A549 (cell line): ENCODE data around the gene CLRN1. TPM values are rescaled to one million over a fixed set of nuclear protein-coding genes. Genes with fewer than 3 reads are reported as not detected.

Source experiments
- ATAC-seq, 2 experiments: fragments of 200-7000 bp in 1 of 2; fragments of >200 bp in 1 of 2; cut with Nextera tagmentation in 1 of 2; cut with Tn5 transposase in 1 of 2; 3 replicates each; pipeline versions ENCODE4 v1.8.0 to v1.9.1; 2018 to 2020; ENCODE audit warnings: mild to moderate bottlenecking in 1 of 2, moderate library complexity in 1 of 2
- CTCF ChIA-PET: fragments of 300-600 bp; sonication (Branson Sonifier 250); formaldehyde crosslinking; extraction: SDS; loops from one replicate; lab custom pipeline; 2021; ENCODE audit warnings: antibody characterized with exemption, inconsistent platforms; lab: Yijun Ruan, JAX
- POLR2A ChIA-PET: fragments of 350-600 bp; formaldehyde crosslinking; extraction: SDS; loops from one replicate; lab custom pipeline; 2021; ENCODE audit warnings: antibody characterized with exemption, inconsistent platforms; lab: Yijun Ruan, JAX
- DNase-seq, 2 experiments: peaks; one replicate each; pipeline versions ENCODE4 v3.0.0 to v3.0.0-alpha.2; 2011 to 2016; ENCODE audit warnings: low read depth in 1 of 2, low spot score in 1 of 2
- FAIRE-seq: peaks from 2 replicates; lab custom pipeline; 2011; peaks lifted over from hg19 to GRCh38; lab: Jason Lieb, UNC
- H3K27ac ChIP-seq, 2 experiments: fragments of >200 bp; sonication (Bioruptor Twin); formaldehyde crosslinking; 3 replicates each; pipeline ENCODE4 v1.5.1; 2016 to 2017
- H3K4me1 ChIP-seq: fragments of >200 bp; sonication (Bioruptor Twin); formaldehyde crosslinking; 3 replicates; pipeline ENCODE4 v1.6.1; 2016
- H3K4me2 ChIP-seq: fragments of >200 bp; sonication (Bioruptor Twin); formaldehyde crosslinking; 3 replicates; pipeline ENCODE4 v1.6.1; 2016
- H3K4me3 ChIP-seq: fragments of >200 bp; sonication (Bioruptor Twin); formaldehyde crosslinking; 3 replicates; pipeline ENCODE4 v1.5.1; 2016
- H3K9me3 ChIP-seq: fragments of >200 bp; sonication (Bioruptor Twin); formaldehyde crosslinking; 3 replicates; pipeline ENCODE4 v1.6.1; 2016
- CBX2 ChIP-seq: fragments of 200-600 bp; sonication (generic); IDR thresholded peaks from 2 replicates; pipeline ENCODE4 v1.6.1; 2016; ENCODE audit warnings: low read depth, mild to moderate bottlenecking, borderline replicate concordance
- CHD2 ChIP-seq: fragments of 150-350 bp; IDR thresholded peaks from 2 replicates; pipeline ENCODE4 v1.6.1; 2014; ENCODE audit warnings: low read length; ENCODE audit not compliant: partially characterized antibody
- CHD4 ChIP-seq: fragments of 200-600 bp; sonication (generic); IDR thresholded peaks from 2 replicates; pipeline ENCODE4 v1.6.1; 2016; ENCODE audit warnings: antibody characterized with exemption, mild to moderate bottlenecking, borderline replicate concordance
- EHF ChIP-seq: fragments of 250-450 bp; sonication (Bioruptor Pico); IDR thresholded peaks from 2 replicates; pipeline ENCODE4 v1.5.0; 2020; ENCODE audit warnings: mild to moderate bottlenecking
- EHMT2 ChIP-seq: fragments of 200-600 bp; sonication (generic); IDR thresholded peaks from 2 replicates; pipeline ENCODE4 v1.6.1; 2016; ENCODE audit warnings: antibody characterized with exemption, low read depth, mild to moderate bottlenecking, moderate library complexity
- ESRRA ChIP-seq: fragments of 150-350 bp; IDR thresholded peaks from 2 replicates; pipeline ENCODE4 v1.6.1; 2014; ENCODE audit warnings: mild to moderate bottlenecking, low read length, borderline replicate concordance
- FOSB ChIP-seq: fragments of 250-450 bp; sonication (Bioruptor Pico); IDR thresholded peaks from 2 replicates; pipeline ENCODE4 v1.5.0; 2020; ENCODE audit warnings: mild to moderate bottlenecking, moderate library complexity
- FOXS1 ChIP-seq: fragments of 250-450 bp; sonication (Bioruptor Pico); IDR thresholded peaks from 2 replicates; pipeline ENCODE4 v1.5.0; 2020; ENCODE audit warnings: mild to moderate bottlenecking, moderate library complexity
- GATA3 ChIP-seq: IDR thresholded peaks from 2 replicates; pipeline ENCODE4 v1.6.1; 2012; ENCODE audit warnings: borderline replicate concordance
- JUNB ChIP-seq: fragments of >200 bp; sonication (Bioruptor Twin); formaldehyde crosslinking; IDR thresholded peaks from 2 replicates; pipeline ENCODE4 v1.6.1; 2016
- KDM1A ChIP-seq: fragments of 200-600 bp; sonication (generic); IDR thresholded peaks from 2 replicates; pipeline ENCODE4 v1.6.1; 2016; ENCODE audit warnings: low read depth, mild to moderate bottlenecking
- KDM5A ChIP-seq: fragments of 200-600 bp; sonication (generic); IDR thresholded peaks from 2 replicates; pipeline ENCODE4 v1.6.1; 2016; ENCODE audit warnings: antibody characterized with exemption, mild to moderate bottlenecking
- MAFK ChIP-seq: fragments of 450-650 bp; IDR thresholded peaks from 2 replicates; pipeline ENCODE4 v1.6.1; 2014; ENCODE audit not compliant: partially characterized antibody
- MYC ChIP-seq: IDR thresholded peaks from 2 replicates; pipeline ENCODE4 v1.6.1; 2012; ENCODE audit warnings: mild to moderate bottlenecking, inconsistent platforms, low read length, improper control_type of control experiment, borderline replicate concordance
- NPAS2 ChIP-seq: fragments of 250-450 bp; sonication (Bioruptor Pico); IDR thresholded peaks from 2 replicates; pipeline ENCODE4 v1.8.0; 2022; ENCODE audit warnings: mild to moderate bottlenecking, moderate library complexity, borderline replicate concordance
- PHF8 ChIP-seq: fragments of 200-600 bp; sonication (generic); IDR thresholded peaks from 2 replicates; pipeline ENCODE4 v1.6.1; 2016; ENCODE audit warnings: low read depth, mild to moderate bottlenecking, antibody characterized with exemption, moderate library complexity, borderline replicate concordance
- POLR2AphosphoS2 ChIP-seq: conservative IDR thresholded peaks from 2 replicates; pipeline ENCODE4 v1.6.1; 2012; ENCODE audit warnings: low read length, improper control_type of control experiment, inconsistent platforms
- RAD21 ChIP-seq, 2 experiments: fragments of >200 bp in 1 of 2; sonication (Bioruptor Twin) in 1 of 2; formaldehyde crosslinking in 1 of 2; IDR thresholded peaks in 1 of 2; conservative IDR thresholded peaks in 1 of 2; 2 replicates in 1 of 2; 3 replicates in 1 of 2; pipeline ENCODE4 v1.6.1; 2012 to 2018; ENCODE audit warnings: inconsistent platforms in 1 of 2
- RARB ChIP-seq: fragments of 250-450 bp; sonication (Bioruptor Pico); IDR thresholded peaks from 2 replicates; pipeline ENCODE4 v1.8.0; 2021; ENCODE audit warnings: mild to moderate bottlenecking, moderate library complexity
- SMC3 ChIP-seq: fragments of >200 bp; sonication (Bioruptor Twin); formaldehyde crosslinking; IDR thresholded peaks from 3 replicates; pipeline ENCODE4 v1.6.1; 2018; ENCODE audit warnings: inconsistent platforms
- SREBF2 ChIP-seq: fragments of 450-650 bp; IDR thresholded peaks from 2 replicates; pipeline ENCODE4 v1.6.1; 2014; ENCODE audit warnings: mild to moderate bottlenecking, moderate library complexity
- TFCP2L1 ChIP-seq: fragments of 250-450 bp; sonication (Bioruptor Pico); IDR thresholded peaks from 2 replicates; pipeline ENCODE4 v1.5.0; 2021; ENCODE audit warnings: mild to moderate bottlenecking
- ZC3H11A ChIP-seq: fragments of 450-650 bp; IDR thresholded peaks from 2 replicates; pipeline ENCODE4 v1.6.1; 2014; ENCODE audit warnings: antibody characterized with exemption, mild to moderate bottlenecking
- ZFP36 ChIP-seq: fragments of 450-650 bp; IDR thresholded peaks from 2 replicates; pipeline ENCODE4 v1.6.1; 2014; ENCODE audit warnings: borderline replicate concordance; ENCODE audit not compliant: partially characterized antibody
- ZNF302 ChIP-seq: fragments of 250-450 bp; sonication (Bioruptor Pico); IDR thresholded peaks from 2 replicates; pipeline ENCODE4 v1.9.0; 2021; ENCODE audit warnings: inconsistent platforms, mild to moderate bottlenecking, moderate library complexity
- WGBS: methylation state at CpG from one replicate; pipeline ENCODE4 v1.1.6; 2017; ENCODE audit errors: missing lambda C conversion rate; 5-methylcytosine and 5-hydroxymethylcytosine counted together
- polyA plus RNA-seq, 4 experiments: library from polyadenylated mRNA; depleted of rRNA in 3 of 4; stranded (reverse); fragments of >200 nt; fragmentation: RNase III in 1 of 4; extraction: RNeasy Plus Mini Kit Qiagen cat#74134 plus additional on column Dnase treatment in 1 of 4; gene quantifications; 2 replicates in 3 of 4; 3 replicates in 1 of 4; pipeline ENCODE4 v1.2.3, GENCODE V29; 2011 to 2017
- TF ChIP-seq, protein P1 (sequence below): fragments of 200-600 bp; sonication (generic); IDR thresholded peaks from 2 replicates; pipeline ENCODE4 v1.6.1; 2016; ENCODE audit warnings: antibody characterized with exemption, mild to moderate bottlenecking, moderate library complexity
- TF ChIP-seq, protein P2 (sequence below): fragments of 250-450 bp; sonication (Bioruptor Pico); IDR thresholded peaks from 2 replicates; pipeline ENCODE4 v1.5.0; 2021; ENCODE audit warnings: mild to moderate bottlenecking, moderate library complexity, borderline replicate concordance

The CLRN1 gene
- polyA plus RNA-seq, 2 of the 4 experiments (the other 2 are of a cell fraction) = not detected

DNA sequence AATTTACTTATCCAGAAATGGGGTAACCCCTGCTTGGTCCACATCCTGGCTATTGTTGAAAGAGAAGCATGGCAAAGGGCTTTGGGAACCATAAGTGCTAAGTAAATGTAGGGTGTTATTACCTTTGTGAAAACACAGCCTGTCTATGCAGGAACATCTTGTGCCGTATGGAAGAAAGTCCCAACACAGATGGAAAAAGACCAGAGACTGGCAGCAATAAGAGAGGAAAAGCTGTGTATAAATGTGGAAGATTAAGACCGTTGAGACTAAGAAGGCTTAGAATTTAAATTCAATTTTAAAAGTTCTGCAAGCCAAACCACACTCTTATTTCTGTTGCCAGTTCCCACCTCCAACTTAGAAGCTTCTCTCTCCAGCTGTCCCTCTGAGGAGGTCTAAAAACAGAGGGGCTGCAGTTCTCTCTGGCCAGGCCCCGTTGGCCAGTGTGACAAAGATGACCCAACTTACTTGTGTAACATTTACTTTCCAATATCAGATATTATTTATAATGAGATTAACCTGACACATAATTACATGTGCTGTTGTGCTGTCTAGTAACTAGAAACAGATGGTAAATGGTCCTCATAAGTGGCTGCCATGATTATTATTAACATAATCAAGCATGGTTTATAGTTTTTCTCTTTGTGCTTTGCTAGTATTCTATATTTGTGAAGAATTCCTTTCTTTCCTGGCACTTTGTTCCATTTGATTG lies 74.3 kb downstream of the CLRN1 start:
- CTCF ChIA-PET = interaction anchor here (1.6 kb wide), 1 partner anchor 248 kb away, joined by 4 read pairs; no protein-coding TSS in a partner anchor
- DNase-seq (no peak), FAIRE-seq (no peak), ATAC-seq (no peak)
- WGBS = 26% methylated on average over 3 of the region's 3 CpGs
- TF ChIP-seq, protein P1, sequence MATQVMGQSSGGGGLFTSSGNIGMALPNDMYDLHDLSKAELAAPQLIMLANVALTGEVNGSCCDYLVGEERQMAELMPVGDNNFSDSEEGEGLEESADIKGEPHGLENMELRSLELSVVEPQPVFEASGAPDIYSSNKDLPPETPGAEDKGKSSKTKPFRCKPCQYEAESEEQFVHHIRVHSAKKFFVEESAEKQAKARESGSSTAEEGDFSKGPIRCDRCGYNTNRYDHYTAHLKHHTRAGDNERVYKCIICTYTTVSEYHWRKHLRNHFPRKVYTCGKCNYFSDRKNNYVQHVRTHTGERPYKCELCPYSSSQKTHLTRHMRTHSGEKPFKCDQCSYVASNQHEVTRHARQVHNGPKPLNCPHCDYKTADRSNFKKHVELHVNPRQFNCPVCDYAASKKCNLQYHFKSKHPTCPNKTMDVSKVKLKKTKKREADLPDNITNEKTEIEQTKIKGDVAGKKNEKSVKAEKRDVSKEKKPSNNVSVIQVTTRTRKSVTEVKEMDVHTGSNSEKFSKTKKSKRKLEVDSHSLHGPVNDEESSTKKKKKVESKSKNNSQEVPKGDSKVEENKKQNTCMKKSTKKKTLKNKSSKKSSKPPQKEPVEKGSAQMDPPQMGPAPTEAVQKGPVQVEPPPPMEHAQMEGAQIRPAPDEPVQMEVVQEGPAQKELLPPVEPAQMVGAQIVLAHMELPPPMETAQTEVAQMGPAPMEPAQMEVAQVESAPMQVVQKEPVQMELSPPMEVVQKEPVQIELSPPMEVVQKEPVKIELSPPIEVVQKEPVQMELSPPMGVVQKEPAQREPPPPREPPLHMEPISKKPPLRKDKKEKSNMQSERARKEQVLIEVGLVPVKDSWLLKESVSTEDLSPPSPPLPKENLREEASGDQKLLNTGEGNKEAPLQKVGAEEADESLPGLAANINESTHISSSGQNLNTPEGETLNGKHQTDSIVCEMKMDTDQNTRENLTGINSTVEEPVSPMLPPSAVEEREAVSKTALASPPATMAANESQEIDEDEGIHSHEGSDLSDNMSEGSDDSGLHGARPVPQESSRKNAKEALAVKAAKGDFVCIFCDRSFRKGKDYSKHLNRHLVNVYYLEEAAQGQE = no peak
- no peak for TF ChIP-seq PHF8
- TF ChIP-seq ZFP36 = no peak
- no peak for TF ChIP-seq ESRRA
- TF ChIP-seq EHF (CRISPR knock-in tag) = no peak
- TF ChIP-seq NPAS2 = no peak
- TF ChIP-seq SREBF2 = no peak
- no peak for TF ChIP-seq KDM5A
- TF ChIP-seq TFCP2L1 (CRISPR knock-in tag) = no peak
- TF ChIP-seq, protein P2, sequence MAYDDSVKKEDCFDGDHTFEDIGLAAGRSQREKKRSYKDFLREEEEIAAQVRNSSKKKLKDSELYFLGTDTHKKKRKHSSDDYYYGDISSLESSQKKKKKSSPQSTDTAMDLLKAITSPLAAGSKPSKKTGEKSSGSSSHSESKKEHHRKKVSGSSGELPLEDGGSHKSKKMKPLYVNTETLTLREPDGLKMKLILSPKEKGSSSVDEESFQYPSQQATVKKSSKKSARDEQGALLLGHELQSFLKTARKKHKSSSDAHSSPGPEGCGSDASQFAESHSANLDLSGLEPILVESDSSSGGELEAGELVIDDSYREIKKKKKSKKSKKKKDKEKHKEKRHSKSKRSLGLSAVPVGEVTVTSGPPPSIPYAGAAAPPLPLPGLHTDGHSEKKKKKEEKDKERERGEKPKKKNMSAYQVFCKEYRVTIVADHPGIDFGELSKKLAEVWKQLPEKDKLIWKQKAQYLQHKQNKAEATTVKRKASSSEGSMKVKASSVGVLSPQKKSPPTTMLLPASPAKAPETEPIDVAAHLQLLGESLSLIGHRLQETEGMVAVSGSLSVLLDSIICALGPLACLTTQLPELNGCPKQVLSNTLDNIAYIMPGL (CRISPR knock-in tag) = no peak
- no peak for TF ChIP-seq CBX2
- no peak for TF ChIP-seq RARB
- TF ChIP-seq JUNB = no peak
- TF ChIP-seq MYC = no peak
- no peak for TF ChIP-seq CHD2
- TF ChIP-seq FOSB (CRISPR knock-in tag) = no peak
- no peak for TF ChIP-seq FOXS1
- TF ChIP-seq CHD4 = no peak
- no peak for TF ChIP-seq MAFK
- no peak for TF ChIP-seq RAD21 (conservative IDR thresholded peaks at IDR 0.05 in 1 of 2, IDR thresholded peaks at IDR 0.05 in 1 of 2)
- Histone ChIP-seq H3K9me3 (no peaks in the 10 kb centered on the region), H3K4me3 (no peak overlapping the region), H3K4me1 (no peaks in the 10 kb centered on the region), H3K27ac (no peak overlapping the region), H3K4me2 (no peak overlapping the region)
- POLR2A ChIA-PET = no interaction called here

DNA sequence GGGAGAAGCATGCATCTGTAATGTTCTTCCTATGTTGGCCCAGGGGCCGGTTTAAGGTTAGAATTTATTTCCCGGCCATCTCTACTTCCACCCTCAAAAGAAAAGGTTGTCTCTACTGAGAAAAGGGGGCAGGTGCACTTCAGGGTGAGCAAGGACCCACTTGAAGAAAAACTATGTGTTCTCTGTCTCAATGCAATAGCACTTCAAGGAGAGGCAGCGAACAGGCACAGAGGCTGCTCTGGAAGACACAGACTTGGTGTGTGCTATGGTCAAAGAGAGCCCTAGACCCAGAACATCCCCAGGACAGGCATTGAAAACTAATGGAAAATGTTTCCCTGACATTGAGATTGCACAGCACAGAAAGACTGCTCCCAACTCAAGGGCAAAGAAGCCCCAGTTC lies 74.9 kb downstream of the CLRN1 start:
- WGBS = 36% methylated on average over 3 of the region's 3 CpGs
- POLR2A ChIA-PET = no interaction called here
- no peak overlapping the region for H3K4me3 ChIP-seq
- CTCF ChIA-PET = interaction anchor here (2.0 kb wide), 1 partner anchor 28 kb away, joined by 5 read pairs; no protein-coding TSS in a partner anchor
- H3K4me2 ChIP-seq = no peak overlapping the region
- H3K9me3 ChIP-seq = no peaks in the 10 kb centered on the region
- FAIRE-seq = no peak
- no peak overlapping the region for H3K27ac ChIP-seq
- no peaks in the 10 kb centered on the region for H3K4me1 ChIP-seq
- no peak for ATAC-seq
- no peak for DNase-seq
- no peak for TF ChIP-seq EHMT2
- TF ChIP-seq FOXS1 = no peak
- TF ChIP-seq ZNF302 (CRISPR knock-in tag) = no peak
- TF ChIP-seq ZC3H11A = no peak
- TF ChIP-seq KDM1A = no peak
- no peak for TF ChIP-seq POLR2AphosphoS2
- TF ChIP-seq SMC3 = no peak
- no peak for TF ChIP-seq EHF (CRISPR knock-in tag)
- TF ChIP-seq PHF8 = no peak
- TF ChIP-seq, protein P2 (CRISPR knock-in tag) = no peak
- no peak for TF ChIP-seq GATA3
- TF ChIP-seq, protein P1 = no peak
